H9 (cell line): ENCODE data around the gene VRK2. TPM values are rescaled to one million over a fixed set of nuclear protein-coding genes. Genes with fewer than 3 reads are reported as not detected.
A peak's percentile ranks its signal among the peaks of the same experiment; 100 is the strongest.

Experiments used
- DNase-seq: peaks from one replicate; pipeline ENCODE4 v3.0.0-alpha.2; 2017
- H2AFZ ChIP-seq: one replicate; pipeline ENCODE4 v1.6.1; 2013; ENCODE audit warnings: mild to moderate bottlenecking, low read length, control low read depth, moderate library complexity
- H2AK5ac ChIP-seq: 2 replicates; pipeline ENCODE4 v1.6.1; 2013; ENCODE audit warnings: low read length, control low read depth, mixed read lengths; ENCODE audit not compliant: insufficient read length
- H2BK120ac ChIP-seq: one replicate; pipeline ENCODE4 v1.6.1; 2013; ENCODE audit warnings: low read depth, mild to moderate bottlenecking, low read length, control low read depth, inconsistent platforms; ENCODE audit not compliant: poor library complexity, severe bottlenecking
- H2BK12ac ChIP-seq: 2 replicates; pipeline ENCODE4 v1.6.1; 2013; ENCODE audit warnings: low read length, control low read depth, mixed read lengths, low read depth; ENCODE audit not compliant: insufficient read length
- H2BK15ac ChIP-seq: 2 replicates; pipeline ENCODE4 v1.6.1; 2013; ENCODE audit warnings: low read depth, low read length, control low read depth
- H2BK20ac ChIP-seq: one replicate; pipeline ENCODE4 v1.6.1; 2013; ENCODE audit warnings: low read depth, mild to moderate bottlenecking, low read length, control low read depth, inconsistent platforms; ENCODE audit not compliant: poor library complexity, severe bottlenecking
- H2BK5ac ChIP-seq: 2 replicates; pipeline ENCODE4 v1.6.1; 2013; ENCODE audit warnings: low read length, control low read depth, mixed read lengths; ENCODE audit not compliant: insufficient read length
- H3K14ac ChIP-seq: 2 replicates; pipeline ENCODE4 v1.6.1; 2013; ENCODE audit warnings: low read length, control low read depth; ENCODE audit not compliant: insufficient read depth
- H3K18ac ChIP-seq: 2 replicates; pipeline ENCODE4 v1.6.1; 2013; ENCODE audit warnings: low read depth, mild to moderate bottlenecking, mixed read lengths, low read length, control low read depth; ENCODE audit not compliant: insufficient read length
- H3K23ac ChIP-seq: 2 replicates; pipeline ENCODE4 v1.6.1; 2013; ENCODE audit warnings: low read length, control low read depth, mixed read lengths, low read depth; ENCODE audit not compliant: insufficient read length
- H3K23me2 ChIP-seq: 2 replicates; pipeline ENCODE4 v1.6.1; 2013; ENCODE audit warnings: low read depth, mild to moderate bottlenecking, mixed read lengths, low read length, control low read depth; ENCODE audit not compliant: insufficient read length, poor library complexity, severe bottlenecking
- H3K27ac ChIP-seq: 2 replicates; pipeline ENCODE4 v1.5.1; 2013; ENCODE audit warnings: low read length, control low read depth, mixed read lengths, low read depth; ENCODE audit not compliant: insufficient read length
- H3K27me3 ChIP-seq: 2 replicates; pipeline ENCODE4 v1.6.1; 2013; ENCODE audit warnings: low read length, control low read depth, inconsistent platforms; ENCODE audit not compliant: insufficient read depth
- H3K4ac ChIP-seq: 2 replicates; pipeline ENCODE4 v1.6.1; 2013; ENCODE audit warnings: low read depth, mild to moderate bottlenecking, control low read depth, inconsistent platforms, low read length, moderate library complexity
- H3K4me1 ChIP-seq: 2 replicates; pipeline ENCODE4 v1.6.1; 2013; ENCODE audit warnings: low read length, control low read depth, inconsistent platforms; ENCODE audit not compliant: insufficient read depth
- H3K4me2 ChIP-seq: 2 replicates; pipeline ENCODE4 v1.6.1; 2013; ENCODE audit warnings: low read length, control low read depth, mixed read lengths; ENCODE audit not compliant: insufficient read length, insufficient read depth
- H3K56ac ChIP-seq: 2 replicates; pipeline ENCODE4 v1.6.1; 2013; ENCODE audit warnings: low read depth, mild to moderate bottlenecking, mixed read lengths, low read length, control low read depth; ENCODE audit not compliant: insufficient read length
- H3K79me1 ChIP-seq: 2 replicates; pipeline ENCODE4 v1.6.1; 2013; ENCODE audit warnings: low read depth, mild to moderate bottlenecking, moderate library complexity, low read length, control low read depth, inconsistent platforms; ENCODE audit not compliant: insufficient read depth, poor library complexity, severe bottlenecking
- H3K79me2 ChIP-seq: 2 replicates; pipeline ENCODE4 v1.6.1; 2013; ENCODE audit warnings: low read length, control low read depth, inconsistent platforms; ENCODE audit not compliant: insufficient read depth
- H3K9ac ChIP-seq: 2 replicates; pipeline ENCODE4 v1.6.1; 2013; ENCODE audit warnings: low read length, control low read depth, mixed read lengths; ENCODE audit not compliant: insufficient read length; ENCODE audit errors: extremely low read depth
- H3K9me3 ChIP-seq: one replicate; pipeline ENCODE4 v1.6.1; 2013; ENCODE audit warnings: low read depth, low read length, inconsistent platforms; ENCODE audit not compliant: control insufficient read depth
- H3T11ph ChIP-seq: one replicate; pipeline ENCODE4 v1.6.1; 2013; ENCODE audit warnings: mild to moderate bottlenecking, low read length, control low read depth, inconsistent platforms
- H4K20me1 ChIP-seq: one replicate; pipeline ENCODE4 v1.6.1; 2013; ENCODE audit not compliant: control insufficient read depth, insufficient read length, insufficient read depth
- H4K5ac ChIP-seq: 2 replicates; pipeline ENCODE4 v1.6.1; 2013; ENCODE audit warnings: low read depth, mild to moderate bottlenecking, mixed read lengths, low read length, control low read depth; ENCODE audit not compliant: insufficient read length
- H4K8ac ChIP-seq: replicated peaks from 2 replicates; pipeline ENCODE4 v1.6.1; 2013; ENCODE audit warnings: low read length, control low read depth, mixed read lengths, low read depth; ENCODE audit not compliant: insufficient read length
- H4K91ac ChIP-seq: 2 replicates; pipeline ENCODE4 v1.6.1; 2013; ENCODE audit warnings: low read depth, mild to moderate bottlenecking, moderate library complexity, mixed read lengths, low read length, control low read depth; ENCODE audit not compliant: insufficient read length
- H3K27ac Mint-ChIP-seq, 3 experiments: 2 replicates in 2 of 3; 3 replicates in 1 of 3; pipeline ENCODE4 v1.8.0; 2020 to 2021; ENCODE audit warnings: mixed read lengths in 3 of 3, mild to moderate bottlenecking in 1 of 3, moderate library complexity in 1 of 3
- H3K27me3 Mint-ChIP-seq: 2 replicates; pipeline ENCODE4 v1.8.0; 2021; ENCODE audit warnings: low read depth, mild to moderate bottlenecking, moderate library complexity, mixed read lengths
- H3K36me3 Mint-ChIP-seq, 3 experiments: 2 replicates in 2 of 3; 3 replicates in 1 of 3; pipeline ENCODE4 v1.8.0; 2020 to 2021; ENCODE audit warnings: low read depth in 3 of 3, mixed read lengths in 3 of 3; ENCODE audit not compliant: insufficient read depth in 1 of 3
- H3K4me1 Mint-ChIP-seq, 2 experiments: 2 replicates each; pipeline ENCODE4 v1.8.0; 2020; ENCODE audit warnings: mixed read lengths in 2 of 2
- H3K4me3 Mint-ChIP-seq, 2 experiments: 2 replicates in 1 of 2; 3 replicates in 1 of 2; pipeline ENCODE4 v1.8.0; 2020 to 2021; ENCODE audit warnings: mild to moderate bottlenecking in 2 of 2, mixed read lengths in 2 of 2, moderate library complexity in 1 of 2
- H3K9me3 Mint-ChIP-seq, 2 experiments: 2 replicates in 1 of 2; 3 replicates in 1 of 2; pipeline ENCODE4 v1.8.0; 2020; ENCODE audit warnings: mild to moderate bottlenecking in 2 of 2, mixed read lengths in 2 of 2, moderate library complexity in 1 of 2
- CTCF ChIP-seq: fragments of 200-600 bp; sonication (generic); conservative IDR thresholded peaks from 3 replicates; pipeline ENCODE4 v1.8.0; 2021; ENCODE audit warnings: antibody characterized with exemption, mild to moderate bottlenecking
- WGBS: extraction: QIAGEN DNeasy Blood & Tissue Kit; methylation state at CpG from one replicate; pipeline ENCODE4 v1.1.7; 2013; ENCODE audit warnings: missing lambda C conversion rate, low lambda C conversion rate, mixed read lengths; ENCODE audit not compliant: insufficient read length; ENCODE audit errors: extremely low coverage; 5-methylcytosine and 5-hydroxymethylcytosine counted together
- total RNA-seq: library from RNA; stranded (reverse); gene quantifications from 2 replicates; pipeline ENCODE4 v1.2.1, GENCODE V29; 2021

Gene VRK2
- total RNA-seq, 1 experiment from 2014 or later, result 23.8 TPM

DNA sequence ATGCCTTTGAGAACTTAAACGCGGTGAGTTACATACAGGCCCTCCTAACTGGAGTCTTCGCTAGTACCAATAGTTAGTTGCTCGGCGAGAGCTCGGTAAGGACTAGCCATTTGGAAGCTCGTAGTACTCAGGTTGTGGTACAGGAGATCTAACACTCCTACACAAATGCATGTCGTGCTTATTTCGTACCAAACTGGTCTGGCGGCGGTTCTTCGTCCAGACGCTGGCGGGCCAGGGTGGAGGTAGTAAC lies 346 bp upstream of the VRK2 start:
- H3K27me3 Mint-ChIP-seq, result no peaks in the 10 kb centered on the region
- Histone ChIP-seq H2AFZ (peak overlapping the region; percentile 88), H3K56ac (no peak overlapping the region), H2BK15ac (no peak overlapping the region), H2BK120ac (peak overlapping the region; percentile 12), H3K79me2 (no peaks in the 10 kb centered on the region), H3K4me2 (peak overlapping the region; percentile 97), H4K5ac (peak overlapping the region; percentile 92), H3K18ac (peak overlapping the region; percentile 98), H3K9me3 (no peaks in the 10 kb centered on the region), H2BK20ac (no peak overlapping the region), H4K91ac (no peak overlapping the region), H2BK12ac (peak overlapping the region; percentile 57), H3K27me3 (no peaks in the 10 kb centered on the region), H3K9ac (peak overlapping the region; percentile 93), H3K4ac (no peak overlapping the region), H4K8ac (no peak overlapping the region), H3T11ph (no peak overlapping the region), H2AK5ac (no peak overlapping the region), H2BK5ac (no peak overlapping the region), H3K23ac (no peak overlapping the region), H3K79me1 (no peaks in the 10 kb centered on the region), H3K4me1 (peaks cover 2% of the 10 kb centered on the region; the same call in 1 of the 2 replicates), H3K23me2 (peaks cover 13% of the 10 kb centered on the region), H4K20me1 (no peaks in the 10 kb centered on the region), H3K14ac (peak overlapping the region; percentile 98), H3K27ac (peak overlapping the region; percentile 93)
- no peak for TF ChIP-seq CTCF
- peak overlapping the region; percentile 78 to 83 for H3K4me3 Mint-ChIP-seq
- peaks cover 21 to 28% of the 10 kb centered on the region in 2 experiments for H3K4me1 Mint-ChIP-seq
- peaks cover 3 to 8% (median 7%) of the 10 kb centered on the region in 3 experiments; a peak in 5 of 7 replicates for H3K36me3 Mint-ChIP-seq
- no peaks in the 10 kb centered on the region for H3K9me3 Mint-ChIP-seq
- no CpG with 5 or more reads among the region's 14 CpGs for WGBS
- no peak for DNase-seq
- peak overlapping the region; percentile 87 to 93 (median 87); a peak in 6 of 7 replicates for H3K27ac Mint-ChIP-seq
